Neural cell (in vitro differentiated cells): ENCODE data around the gene POU2F2. TPM values are rescaled to one million over a fixed set of nuclear protein-coding genes. Genes with fewer than 3 reads are reported as not detected.

Source experiments
- H2AFZ ChIP-seq: fragments of 200-600, 300-800 bp; sonication (generic), shearing (Covaris generic); 2 replicates; pipeline ENCODE4 v1.6.0; 2014; ENCODE audit warnings: low read depth, mild to moderate bottlenecking, antibody characterized with exemption, low read length, moderate library complexity
- H3F3A ChIP-seq: fragments of 200-600 bp; shearing (Covaris generic); 2 replicates; pipeline ENCODE4 v1.6.1; 2016; ENCODE audit warnings: mild to moderate bottlenecking, moderate library complexity, mixed read lengths, antibody characterized with exemption, low read length; ENCODE audit not compliant: insufficient read depth, poor library complexity, severe bottlenecking
- H3K27ac ChIP-seq: fragments of 200-600, 300-800 bp; sonication (generic), shearing (Covaris generic); 2 replicates; pipeline ENCODE4 v1.5.1; 2014; ENCODE audit warnings: mild to moderate bottlenecking, low read length, moderate library complexity
- H3K27me3 ChIP-seq: fragments of 300-800, 200-600 bp; sonication (generic), shearing (Covaris generic); 2 replicates; pipeline ENCODE4 v1.6.0; 2014; ENCODE audit warnings: mild to moderate bottlenecking, low read depth, low read length, moderate library complexity; ENCODE audit not compliant: insufficient read depth
- H3K36me3 ChIP-seq: fragments of 300-800, 200-600 bp; sonication (generic), shearing (Covaris generic); 2 replicates; pipeline ENCODE4 v1.5.1; 2014; ENCODE audit warnings: mild to moderate bottlenecking, antibody characterized with exemption, low read length, moderate library complexity; ENCODE audit not compliant: insufficient read depth
- H3K4me2 ChIP-seq: fragments of 300-800, 200-600 bp; sonication (generic), shearing (Covaris generic); 2 replicates; pipeline ENCODE4 v1.6.0; 2014; ENCODE audit warnings: mild to moderate bottlenecking, low read length
- H3K4me3 ChIP-seq: fragments of 300-800, 200-600 bp; sonication (generic), shearing (Covaris generic); 2 replicates; pipeline ENCODE4 v1.5.1; 2014; ENCODE audit warnings: mild to moderate bottlenecking, low read length, moderate library complexity
- H3K79me2 ChIP-seq: fragments of 200-600 bp; shearing (Covaris generic); replicated peaks from 2 replicates; pipeline ENCODE4 v1.6.0; 2014; ENCODE audit warnings: mild to moderate bottlenecking, low read length, moderate library complexity; ENCODE audit not compliant: insufficient read depth
- H3K9ac ChIP-seq: fragments of 300-800, 200-600 bp; sonication (generic), shearing (Covaris generic); 2 replicates; pipeline ENCODE4 v1.6.1; 2016; ENCODE audit warnings: mild to moderate bottlenecking, low read length, mixed read lengths
- H3K9me2 ChIP-seq: fragments of 200-600 bp; shearing (Covaris generic); 2 replicates; pipeline ENCODE4 v1.6.1; 2016; ENCODE audit warnings: mild to moderate bottlenecking, low read length, mixed read lengths; ENCODE audit not compliant: insufficient read depth
- H3K9me3 ChIP-seq: fragments of 200-600, 300-800 bp; sonication (generic), shearing (Covaris generic); 2 replicates; pipeline ENCODE4 v1.6.1; 2016; ENCODE audit warnings: mild to moderate bottlenecking, mixed run types, low read length, moderate library complexity, mixed read lengths
- H4K20me1 ChIP-seq: fragments of 200-600 bp; shearing (Covaris generic); 2 replicates; pipeline ENCODE4 v1.6.1; 2016; ENCODE audit warnings: mild to moderate bottlenecking, mixed run types; ENCODE audit not compliant: insufficient read depth
- EP300 ChIP-seq: fragments of 450-650 bp; conservative IDR thresholded peaks from 2 replicates; pipeline ENCODE4 v1.6.1; 2014; ENCODE audit warnings: antibody characterized with exemption, mild to moderate bottlenecking, moderate library complexity; ENCODE audit not compliant: poor library complexity, severe bottlenecking
- EZH2 ChIP-seq: fragments of 200-600, 300-800 bp; shearing (Covaris generic), sonication (generic); IDR thresholded peaks from 2 replicates; pipeline ENCODE4 v1.6.1; 2014; ENCODE audit warnings: antibody characterized with exemption, low read length, borderline replicate concordance, mild to moderate bottlenecking; ENCODE audit not compliant: insufficient read depth, poor library complexity, severe bottlenecking
- MXI1 ChIP-seq: fragments of 450-650 bp; conservative IDR thresholded peaks from 2 replicates; pipeline ENCODE4 v1.6.1; 2014; ENCODE audit warnings: antibody characterized with exemption, mild to moderate bottlenecking; ENCODE audit not compliant: poor library complexity, severe bottlenecking
- POLR2AphosphoS5 ChIP-seq: IDR thresholded peaks from 2 replicates; pipeline ENCODE4 v1.6.1; 2012
- RAD21 ChIP-seq: fragments of 450-650 bp; conservative IDR thresholded peaks from 2 replicates; pipeline ENCODE4 v1.6.1; 2014; ENCODE audit warnings: antibody characterized with exemption, mild to moderate bottlenecking, moderate library complexity
- SMC3 ChIP-seq: fragments of 450-650 bp; conservative IDR thresholded peaks from 2 replicates; pipeline ENCODE4 v1.6.1; 2014; ENCODE audit warnings: antibody characterized with exemption, mild to moderate bottlenecking, moderate library complexity; ENCODE audit not compliant: poor library complexity
- TAF1 ChIP-seq: IDR thresholded peaks from 2 replicates; pipeline ENCODE4 v1.6.1; 2012; ENCODE audit warnings: low read depth
- polyA plus RNA-seq: library from polyadenylated mRNA; depleted of rRNA; stranded (reverse); fragments of >200 nt; gene quantifications from 2 replicates; pipeline ENCODE4 v1.2.3, GENCODE V29; 2014
- TF ChIP-seq, protein P1 (sequence below): fragments of 450-650 bp; IDR thresholded peaks from 2 replicates; pipeline ENCODE4 v1.5.1; 2014; ENCODE audit warnings: antibody characterized with exemption, mild to moderate bottlenecking, moderate library complexity; ENCODE audit not compliant: poor library complexity, severe bottlenecking
- TF ChIP-seq, protein P2 (sequence below): IDR thresholded peaks from 2 replicates; pipeline ENCODE4 v1.6.1; 2012; ENCODE audit warnings: borderline replicate concordance

Gene POU2F2
- polyA plus RNA-seq, 1 donor from 2014 or later = 7.7 TPM

DNA sequence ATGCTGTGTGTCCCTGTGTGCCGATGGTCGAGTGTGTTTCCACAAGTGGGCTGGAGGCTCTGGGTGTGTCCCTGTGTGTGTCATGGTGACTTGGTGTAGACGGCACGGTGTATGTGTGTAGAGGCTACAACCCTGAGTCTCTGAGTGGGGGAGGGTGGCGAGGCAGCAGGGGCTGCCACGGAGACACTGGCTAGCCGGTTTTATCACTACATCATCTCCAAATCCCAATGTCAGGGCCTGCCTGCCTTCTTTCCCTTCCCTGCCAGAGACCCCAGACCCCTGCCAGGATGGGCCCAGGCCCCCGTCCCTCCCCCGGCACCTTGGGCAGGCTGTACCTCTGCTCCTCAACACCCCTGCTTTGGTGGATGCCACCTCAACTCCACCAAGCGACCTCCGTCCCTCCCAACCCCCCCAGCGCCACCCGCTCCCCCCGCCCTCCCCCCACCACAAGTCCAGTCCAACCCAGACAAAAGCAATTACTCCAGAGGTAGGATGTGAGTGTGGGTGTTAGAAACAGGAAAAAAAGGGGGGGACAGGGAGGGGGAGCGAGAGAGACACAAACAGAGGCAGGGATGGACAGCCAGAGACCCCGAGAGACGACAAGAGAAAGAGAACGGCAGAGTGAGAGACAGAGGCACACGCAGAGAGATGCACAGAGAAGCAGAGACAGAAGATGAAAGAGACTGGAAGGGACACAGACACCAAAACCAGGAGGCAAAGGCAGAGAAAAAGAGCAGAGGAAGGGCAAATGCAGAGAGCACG is 21.6 kb upstream of the POU2F2 start:
- H3K9me3 ChIP-seq = no peaks in the 10 kb centered on the region
- H2AFZ ChIP-seq = no peak overlapping the region
- peak overlapping the region; percentile 75 for H3K27ac ChIP-seq
- H3K4me2 ChIP-seq = no peak overlapping the region
- H3K79me2 ChIP-seq = no peaks in the 10 kb centered on the region
- TF ChIP-seq POLR2AphosphoS5 (no peak), MXI1 (no peak), EZH2 (no peak)
- TF ChIP-seq, protein P1, sequence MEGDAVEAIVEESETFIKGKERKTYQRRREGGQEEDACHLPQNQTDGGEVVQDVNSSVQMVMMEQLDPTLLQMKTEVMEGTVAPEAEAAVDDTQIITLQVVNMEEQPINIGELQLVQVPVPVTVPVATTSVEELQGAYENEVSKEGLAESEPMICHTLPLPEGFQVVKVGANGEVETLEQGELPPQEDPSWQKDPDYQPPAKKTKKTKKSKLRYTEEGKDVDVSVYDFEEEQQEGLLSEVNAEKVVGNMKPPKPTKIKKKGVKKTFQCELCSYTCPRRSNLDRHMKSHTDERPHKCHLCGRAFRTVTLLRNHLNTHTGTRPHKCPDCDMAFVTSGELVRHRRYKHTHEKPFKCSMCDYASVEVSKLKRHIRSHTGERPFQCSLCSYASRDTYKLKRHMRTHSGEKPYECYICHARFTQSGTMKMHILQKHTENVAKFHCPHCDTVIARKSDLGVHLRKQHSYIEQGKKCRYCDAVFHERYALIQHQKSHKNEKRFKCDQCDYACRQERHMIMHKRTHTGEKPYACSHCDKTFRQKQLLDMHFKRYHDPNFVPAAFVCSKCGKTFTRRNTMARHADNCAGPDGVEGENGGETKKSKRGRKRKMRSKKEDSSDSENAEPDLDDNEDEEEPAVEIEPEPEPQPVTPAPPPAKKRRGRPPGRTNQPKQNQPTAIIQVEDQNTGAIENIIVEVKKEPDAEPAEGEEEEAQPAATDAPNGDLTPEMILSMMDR = no peak
- TF ChIP-seq, protein P2, sequence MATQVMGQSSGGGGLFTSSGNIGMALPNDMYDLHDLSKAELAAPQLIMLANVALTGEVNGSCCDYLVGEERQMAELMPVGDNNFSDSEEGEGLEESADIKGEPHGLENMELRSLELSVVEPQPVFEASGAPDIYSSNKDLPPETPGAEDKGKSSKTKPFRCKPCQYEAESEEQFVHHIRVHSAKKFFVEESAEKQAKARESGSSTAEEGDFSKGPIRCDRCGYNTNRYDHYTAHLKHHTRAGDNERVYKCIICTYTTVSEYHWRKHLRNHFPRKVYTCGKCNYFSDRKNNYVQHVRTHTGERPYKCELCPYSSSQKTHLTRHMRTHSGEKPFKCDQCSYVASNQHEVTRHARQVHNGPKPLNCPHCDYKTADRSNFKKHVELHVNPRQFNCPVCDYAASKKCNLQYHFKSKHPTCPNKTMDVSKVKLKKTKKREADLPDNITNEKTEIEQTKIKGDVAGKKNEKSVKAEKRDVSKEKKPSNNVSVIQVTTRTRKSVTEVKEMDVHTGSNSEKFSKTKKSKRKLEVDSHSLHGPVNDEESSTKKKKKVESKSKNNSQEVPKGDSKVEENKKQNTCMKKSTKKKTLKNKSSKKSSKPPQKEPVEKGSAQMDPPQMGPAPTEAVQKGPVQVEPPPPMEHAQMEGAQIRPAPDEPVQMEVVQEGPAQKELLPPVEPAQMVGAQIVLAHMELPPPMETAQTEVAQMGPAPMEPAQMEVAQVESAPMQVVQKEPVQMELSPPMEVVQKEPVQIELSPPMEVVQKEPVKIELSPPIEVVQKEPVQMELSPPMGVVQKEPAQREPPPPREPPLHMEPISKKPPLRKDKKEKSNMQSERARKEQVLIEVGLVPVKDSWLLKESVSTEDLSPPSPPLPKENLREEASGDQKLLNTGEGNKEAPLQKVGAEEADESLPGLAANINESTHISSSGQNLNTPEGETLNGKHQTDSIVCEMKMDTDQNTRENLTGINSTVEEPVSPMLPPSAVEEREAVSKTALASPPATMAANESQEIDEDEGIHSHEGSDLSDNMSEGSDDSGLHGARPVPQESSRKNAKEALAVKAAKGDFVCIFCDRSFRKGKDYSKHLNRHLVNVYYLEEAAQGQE = no peak
- peak overlapping the region; percentile 49 for H3K9ac ChIP-seq
- H4K20me1 ChIP-seq = no peaks in the 10 kb centered on the region
- no peaks in the 10 kb centered on the region for H3K9me2 ChIP-seq
- no peaks in the 10 kb centered on the region for H3F3A ChIP-seq
- H3K4me3 ChIP-seq = peak overlapping the region; percentile 43
- no peaks in the 10 kb centered on the region for H3K27me3 ChIP-seq
- H3K36me3 ChIP-seq = peaks cover 4% of the 10 kb centered on the region

DNA sequence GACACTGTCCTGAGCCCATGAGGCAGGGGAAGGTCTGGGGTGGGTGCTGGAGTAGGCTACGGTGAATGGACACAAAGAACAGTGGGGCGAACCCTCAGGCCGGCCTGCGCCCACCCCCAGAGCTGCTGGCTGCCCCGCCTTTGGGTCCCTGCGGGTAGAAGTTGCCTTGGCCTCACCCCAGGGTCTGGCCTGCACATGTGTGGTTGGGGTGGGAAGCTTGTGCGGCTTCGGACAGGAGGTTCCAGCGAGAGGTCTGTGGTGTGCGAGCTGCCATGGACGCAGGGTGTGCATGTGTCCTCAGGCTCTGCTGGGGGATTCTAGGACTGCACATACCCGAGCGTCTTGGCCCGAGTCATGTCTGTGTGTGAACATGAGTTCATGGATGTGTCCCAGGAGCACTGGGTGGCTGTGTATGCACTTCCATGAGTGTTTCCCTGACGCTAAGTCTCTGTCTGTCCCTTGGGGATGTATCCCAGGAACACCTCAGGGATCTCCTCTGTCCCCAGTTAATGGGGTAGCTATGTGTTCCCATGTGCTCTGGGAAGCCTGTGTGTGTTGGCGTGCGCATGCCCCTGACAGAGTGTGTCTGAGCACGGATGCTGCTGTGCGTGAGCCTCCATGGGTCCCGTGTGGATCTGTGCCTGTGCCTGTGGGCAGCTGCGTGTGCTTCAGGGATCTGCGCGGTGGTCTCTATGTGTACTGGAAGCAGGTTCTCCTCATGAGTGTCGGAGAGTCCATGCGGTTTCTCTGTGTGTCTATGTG is 20.8 kb upstream of the POU2F2 start:
- Histone ChIP-seq H3K27me3 (no peaks in the 10 kb centered on the region), H2AFZ (no peak overlapping the region), H3F3A (no peaks in the 10 kb centered on the region), H3K36me3 (peaks cover 4% of the 10 kb centered on the region), H3K9me3 (no peaks in the 10 kb centered on the region), H4K20me1 (no peaks in the 10 kb centered on the region), H3K4me2 (no peak overlapping the region), H3K9ac (peak overlapping the region; percentile 41), H3K79me2 (no peaks in the 10 kb centered on the region), H3K4me3 (peak overlapping the region; percentile 39), H3K27ac (peak overlapping the region; percentile 75), H3K9me2 (no peaks in the 10 kb centered on the region)
- TF ChIP-seq POLR2AphosphoS5 (no peak), SMC3 (no peak), EP300 (no peak), MXI1 (no peak), RAD21 (no peak), TAF1 (no peak), EZH2 (no peak)
- TF ChIP-seq, protein P2 = no peak
- TF ChIP-seq, protein P1 = no peak
